Measurements from ENCODE around the gene DPP10.
"Not testable (repeated sequence)": the region's sequence is repeated elsewhere in the genome, so short reads cannot be mapped to it uniquely, and the experiment has no call there.

Gene DPP10

GRCh38 chr2:115022013-115022412 is 579.6 kb downstream of the DPP10 start:
- DNase-seq: not testable (repeated sequence)

GRCh38 chr2:115034801-115035200 is 592.4 kb downstream of the DPP10 start:
- no peak for DNase-seq

- no peak for DNase-seq
These were observed 594.4 kb downstream of the DPP10 start for GRCh38 chr2:115036818-115037217.

GRCh38 chr2:115057473-115057872 is 615.0 kb downstream of the DPP10 start:
- no peak for DNase-seq

GRCh38 chr2:115070002-115070401 is 627.6 kb downstream of the DPP10 start:
- no peak for DNase-seq

- no peak for DNase-seq
These were observed 629.1 kb downstream of the DPP10 start for GRCh38 chr2:115071534-115071933.

- DNase-seq: no peak
These were observed 633.4 kb downstream of the DPP10 start for GRCh38 chr2:115075800-115076199.

- no peak for DNase-seq
These were observed 635.2 kb downstream of the DPP10 start for GRCh38 chr2:115077626-115078025.

- no peak for DNase-seq
These were observed 640.8 kb downstream of the DPP10 start for GRCh38 chr2:115083225-115083624.

- no peak for DNase-seq
These were observed 641.3 kb downstream of the DPP10 start for GRCh38 chr2:115083711-115084110.

- no peak for DNase-seq
These were observed 642.0 kb downstream of the DPP10 start for GRCh38 chr2:115084446-115084845.

- DNase-seq: not testable (repeated sequence)
These were observed 643.7 kb downstream of the DPP10 start for GRCh38 chr2:115086051-115086620.

GRCh38 chr2:115094441-115094840 is 652.0 kb downstream of the DPP10 start:
- no peak for DNase-seq

- no peak for DNase-seq
These were observed 663.5 kb downstream of the DPP10 start for GRCh38 chr2:115105966-115106365.

GRCh38 chr2:115115135-115115534 is 672.7 kb downstream of the DPP10 start:
- DNase-seq: no peak

GRCh38 chr2:115118306-115118705 is 675.9 kb downstream of the DPP10 start:
- no peak for DNase-seq

GRCh38 chr2:115119086-115119485 is 676.6 kb downstream of the DPP10 start:
- DNase-seq: no peak

GRCh38 chr2:115122701-115123100 is 680.3 kb downstream of the DPP10 start:
- no peak for DNase-seq

GRCh38 chr2:115124817-115125216 is 682.4 kb downstream of the DPP10 start:
- DNase-seq: no peak

- DNase-seq: no peak
These were observed 687.1 kb downstream of the DPP10 start for GRCh38 chr2:115129536-115129935.

GRCh38 chr2:115160531-115161080 is 718.2 kb downstream of the DPP10 start:
- DNase-seq: no peak

- DNase-seq: peak; percentile 45
These were observed 718.8 kb downstream of the DPP10 start for GRCh38 chr2:115161081-115161770.

- peak; percentile 34 for DNase-seq
These were observed 719.5 kb downstream of the DPP10 start for GRCh38 chr2:115161771-115162493.
